Measurements from ENCODE around the gene TBC1D2B.

Gene TBC1D2B

GRCh38 chr15:78065284-78065872 is 12.1 kb downstream of the TBC1D2B start:
- H3K4me3 ChIP-seq (ENCODE audit: low read depth, low read length), result no peak overlapping the region

GRCh38 chr15:78064544-78064943 is 13.0 kb downstream of the TBC1D2B start:
- no peak for TF ChIP-seq CTCF (conservative IDR thresholded peaks at IDR 0.05; ENCODE audit: low read depth, low read length)
- no peak overlapping the region for H3K4me3 ChIP-seq (ENCODE audit: low read depth, low read length)
- peak; percentile 75 for DNase-seq (ENCODE audit: low read depth)

More at GRCh38 chr15:78065284-78065872, 12.1 kb downstream of the TBC1D2B start:
- DNase-seq (ENCODE audit: low read depth), result peak; percentile 100
- TF ChIP-seq CTCF (conservative IDR thresholded peaks at IDR 0.05; ENCODE audit: low read depth, low read length), result no peak

DNA sequence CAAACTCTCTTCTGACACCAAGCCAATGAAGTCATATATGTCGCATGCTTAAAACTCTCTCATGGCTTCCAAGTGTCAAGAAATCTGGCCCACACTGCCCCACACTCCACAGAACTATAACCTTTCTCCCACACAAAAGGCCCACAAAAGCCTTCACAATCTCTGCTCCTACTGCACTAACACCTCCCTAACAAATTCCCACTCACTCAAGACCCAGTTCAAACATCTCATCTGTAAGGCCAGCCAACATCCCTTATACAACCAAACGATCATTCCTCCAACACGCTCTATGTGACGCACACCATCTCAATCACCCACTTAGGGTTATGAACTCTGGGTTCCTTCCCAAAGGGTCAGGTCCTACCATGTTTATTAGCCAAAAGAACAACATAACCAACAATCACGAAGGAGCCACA is 13.5 kb downstream of the TBC1D2B start:
- peak; percentile 85 for DNase-seq (ENCODE audit: low read depth)
- no peak overlapping the region for H3K4me3 ChIP-seq (ENCODE audit: low read depth, low read length)
- TF ChIP-seq CTCF (conservative IDR thresholded peaks at IDR 0.05; ENCODE audit: low read depth, low read length), result no peak

DNA sequence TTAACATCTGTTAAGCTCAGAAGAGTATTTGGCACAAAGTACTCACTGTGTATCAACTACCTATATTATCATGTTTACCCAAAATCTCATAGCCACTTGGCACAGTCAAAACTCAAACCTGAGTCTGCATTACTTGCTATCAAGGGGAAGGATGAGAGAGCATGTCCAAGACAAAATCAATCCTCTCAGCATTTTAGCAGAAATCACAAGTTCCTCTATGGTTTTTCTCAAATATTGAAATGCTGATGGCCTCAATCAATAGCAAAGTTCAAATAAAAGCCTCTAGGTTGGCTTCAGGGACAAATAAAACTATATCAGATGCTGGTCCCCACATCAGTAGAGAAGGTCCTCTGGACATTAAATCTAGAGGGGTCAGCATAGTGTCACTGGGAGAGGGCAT is 14.3 kb downstream of the TBC1D2B start:
- no peak for DNase-seq (ENCODE audit: low read depth)
- H3K4me3 ChIP-seq (ENCODE audit: low read depth, low read length), result no peak overlapping the region
- no peak for TF ChIP-seq CTCF (conservative IDR thresholded peaks at IDR 0.05; ENCODE audit: low read depth, low read length)

DNA sequence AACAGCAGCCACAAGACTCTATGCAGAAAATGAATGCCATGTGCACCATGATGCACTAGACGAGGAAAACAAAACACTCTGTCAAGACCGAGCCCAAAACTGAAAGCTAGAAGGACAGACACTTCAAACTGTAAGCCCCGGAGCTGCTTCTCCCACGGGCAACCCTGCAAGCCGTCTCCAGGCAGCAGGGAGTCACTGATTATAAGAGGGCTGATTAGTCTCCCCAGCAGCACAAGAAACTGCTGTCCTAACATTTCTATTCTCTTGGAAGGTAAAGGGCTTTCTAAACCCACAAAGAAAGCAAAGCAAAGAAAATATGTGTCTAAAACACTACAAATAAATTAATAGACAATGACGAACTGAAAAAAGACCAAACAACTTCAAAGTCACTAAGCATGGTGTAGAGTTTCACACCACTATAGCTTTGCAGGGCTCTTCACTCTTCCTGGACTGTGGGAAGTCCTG is 15.5 kb downstream of the TBC1D2B start:
- H3K4me3 ChIP-seq (ENCODE audit: low read depth, low read length), result peak overlapping the region; percentile 36
- TF ChIP-seq CTCF (conservative IDR thresholded peaks at IDR 0.05; ENCODE audit: low read depth, low read length), result no peak
- peak; percentile 79 for DNase-seq (ENCODE audit: low read depth)

DNA sequence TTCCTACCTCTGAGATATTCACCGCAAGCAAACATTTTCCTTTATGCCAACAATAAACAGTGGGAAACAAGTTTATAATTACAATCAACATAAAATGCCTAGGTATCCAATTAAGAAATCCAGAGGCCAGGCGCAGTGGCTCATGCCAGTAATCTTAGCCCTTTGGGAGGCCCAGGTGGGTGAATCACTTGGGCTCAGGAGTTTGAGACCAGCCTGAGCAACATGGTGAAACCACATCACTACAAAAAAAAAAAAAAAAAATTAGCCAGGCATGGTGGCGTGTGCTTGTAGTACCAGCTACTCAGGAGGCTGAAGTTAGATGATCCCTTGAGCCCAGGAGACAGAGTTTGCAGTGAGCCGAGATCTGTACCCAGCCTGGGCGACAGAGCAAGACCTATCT is 17.3 kb downstream of the TBC1D2B start:
- no peak overlapping the region for H3K4me3 ChIP-seq (ENCODE audit: low read depth, low read length)
- no peak for TF ChIP-seq CTCF (conservative IDR thresholded peaks at IDR 0.05; ENCODE audit: low read depth, low read length)

More for the DNA sequence above, 17.3 kb downstream of the TBC1D2B start:
- no peak for DNase-seq (ENCODE audit: low read depth)

Data from choroid plexus epithelial cell (primary cell).